ENCODE results near the gene TP53AIP1. TPM values are rescaled to one million over a fixed set of nuclear protein-coding genes. Genes with fewer than 3 reads are reported as not detected.

Gene TP53AIP1
- polyA plus RNA-seq, 3 donors, result 0.03 TPM; not detected in 2

- Histone ChIP-seq H3K4me3 (replicated peaks in 1 of 3; ENCODE audit: low read depth in 2 of 3, low read length in 3 of 3) (no peak overlapping the region), H3K4me1 (ENCODE audit: control insufficient read depth in 1 of 2, insufficient read depth in 2 of 2, low read length in 2 of 2) (peaks cover 7 to 9% of the 10 kb centered on the region in 2 donors), H3K27ac (ENCODE audit: low read depth in 1 of 2, low read length in 2 of 2) (no peak overlapping the region), H3K27me3 (ENCODE audit: control insufficient read depth in 2 of 2, insufficient read depth in 2 of 2, low read length in 2 of 2) (no peaks in the 10 kb centered on the region), H3K4me2 (replicated peaks; ENCODE audit: extremely low read depth, low read length, poor library complexity, severe bottlenecking) (no peak overlapping the region), H3K36me3 (replicated peaks in 1 of 2; ENCODE audit: control insufficient read depth in 1 of 2, insufficient read depth in 2 of 2, low read length in 2 of 2) (no peaks in the 10 kb centered on the region), H3K79me2 (ENCODE audit: insufficient read depth, low read length) (no peaks in the 10 kb centered on the region), H3K9me3 (replicated peaks in 1 of 2; ENCODE audit: control insufficient read depth in 1 of 2, insufficient read depth in 1 of 2, low read length in 2 of 2) (no peaks in the 10 kb centered on the region), H3K9ac (ENCODE audit: insufficient read depth, low read length, poor library complexity, severe bottlenecking) (no peak overlapping the region), H4K20me1 (ENCODE audit: insufficient read depth, low read length) (no peaks in the 10 kb centered on the region), H2AFZ (ENCODE audit: insufficient read depth, low read depth, low read length, poor library complexity, severe bottlenecking) (no peak overlapping the region)
- WGBS (ENCODE audit: insufficient coverage), result 79% methylated on average over 3 of the region's 6 CpGs
- H3K27me3 Mint-ChIP-seq (ENCODE audit: low read depth in 3 of 3), result peaks cover 0 to 1% (median 1%) of the 10 kb centered on the region in 3 donors
- H3K36me3 Mint-ChIP-seq, result no peaks in the 10 kb centered on the region
- no peak overlapping the region for H3K4me3 Mint-ChIP-seq
- intact Hi-C loops (cut with micrococcal nuclease), result no loop called here
- peaks cover 0 to 6% (median 1%) of the 10 kb centered on the region in 7 donors for H3K9me3 Mint-ChIP-seq
- DNase-seq, result no peak
- H3K4me1 Mint-ChIP-seq, result peaks cover 17% of the 10 kb centered on the region
- H3K27ac Mint-ChIP-seq, result no peak overlapping the region
- TF ChIP-seq CTCF (IDR thresholded peaks at IDR 0.05), result no peak
Measured at GRCh38 chr11:128915149-128915521, 27.5 kb downstream of the TP53AIP1 start.

DNA sequence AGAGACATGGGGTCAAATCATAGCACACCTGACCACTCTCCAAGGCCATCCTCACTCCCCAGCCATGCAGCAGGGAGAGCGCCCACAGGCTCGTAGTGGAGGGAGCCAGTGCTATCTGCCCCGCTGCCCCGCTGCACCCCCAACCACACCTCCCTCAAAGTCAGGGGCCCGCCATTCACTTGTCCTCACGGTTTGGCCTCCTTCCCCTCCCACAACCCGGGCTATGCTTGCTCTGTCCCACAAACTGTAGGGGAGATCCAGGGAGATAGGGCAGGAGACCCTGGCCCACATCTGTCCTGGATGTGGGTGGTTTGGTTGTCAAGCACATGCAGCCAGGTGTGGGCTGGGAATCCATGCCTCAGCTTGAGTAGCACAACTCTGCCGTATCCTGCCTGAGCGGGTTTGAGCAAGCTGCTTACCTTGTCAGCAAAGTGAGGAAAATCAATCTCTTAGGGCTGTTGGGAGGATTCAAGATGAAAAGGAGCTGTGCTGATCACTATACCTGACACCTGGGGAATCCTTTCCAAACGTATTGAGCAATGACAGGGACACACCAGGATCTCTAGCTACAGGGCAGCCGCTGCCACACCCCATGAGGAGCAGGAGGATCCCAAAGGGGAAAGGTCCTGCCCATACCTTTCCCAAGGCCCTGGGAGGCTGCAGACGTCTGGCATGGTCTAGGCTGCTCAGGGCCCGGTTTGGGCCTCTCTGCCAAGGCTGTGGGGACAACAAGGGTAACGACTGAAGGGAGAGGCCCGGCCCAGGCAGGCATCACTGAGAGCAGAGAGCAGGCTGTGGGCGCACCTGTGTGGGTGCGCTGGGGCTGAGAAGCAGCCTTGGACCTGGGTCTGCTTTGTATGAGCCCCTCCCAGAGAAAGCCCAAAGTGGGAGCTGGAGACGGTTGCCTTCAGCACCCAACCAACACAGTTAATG is 28.2 kb downstream of the TP53AIP1 start:
- no peaks in the 10 kb centered on the region for H3K9me3 ChIP-seq (replicated peaks in 1 of 2; ENCODE audit: control insufficient read depth in 1 of 2, insufficient read depth in 1 of 2, low read length in 2 of 2)
- 96% methylated on average over 14 of the region's 18 CpGs for WGBS (ENCODE audit: insufficient coverage)
- no peaks in the 10 kb centered on the region for H4K20me1 ChIP-seq (ENCODE audit: insufficient read depth, low read length)
- Mint-ChIP-seq H3K4me1 (peaks cover 18% of the 10 kb centered on the region), H3K4me3 (no peak overlapping the region), H3K27me3 (ENCODE audit: low read depth in 3 of 3) (peaks cover 0 to 1% (median 1%) of the 10 kb centered on the region in 3 donors), H3K27ac (no peak overlapping the region), H3K9me3 (peaks cover 0 to 6% (median 1%) of the 10 kb centered on the region in 7 donors), H3K36me3 (no peaks in the 10 kb centered on the region)
- no peaks in the 10 kb centered on the region for H3K27me3 ChIP-seq (ENCODE audit: control insufficient read depth in 2 of 2, insufficient read depth in 2 of 2, low read length in 2 of 2)
- H3K4me2 ChIP-seq (replicated peaks; ENCODE audit: extremely low read depth, low read length, poor library complexity, severe bottlenecking), result no peak overlapping the region
- no peak overlapping the region for H3K27ac ChIP-seq (ENCODE audit: low read depth in 1 of 2, low read length in 2 of 2)
- no peaks in the 10 kb centered on the region for H3K36me3 ChIP-seq (replicated peaks in 1 of 2; ENCODE audit: control insufficient read depth in 1 of 2, insufficient read depth in 2 of 2, low read length in 2 of 2)
- H3K79me2 ChIP-seq (ENCODE audit: insufficient read depth, low read length), result no peaks in the 10 kb centered on the region
- H3K4me1 ChIP-seq (ENCODE audit: control insufficient read depth in 1 of 2, insufficient read depth in 2 of 2, low read length in 2 of 2), result peaks cover 5 to 7% of the 10 kb centered on the region in 2 donors
- DNase-seq, result no peak
- intact Hi-C loops (cut with micrococcal nuclease), result no loop called here
- H3K4me3 ChIP-seq (replicated peaks in 1 of 3; ENCODE audit: low read depth in 2 of 3, low read length in 3 of 3), result no peak overlapping the region
- TF ChIP-seq CTCF (IDR thresholded peaks at IDR 0.05), result no peak
- no peak overlapping the region for H3K9ac ChIP-seq (ENCODE audit: insufficient read depth, low read length, poor library complexity, severe bottlenecking)
- H2AFZ ChIP-seq (ENCODE audit: insufficient read depth, low read depth, low read length, poor library complexity, severe bottlenecking), result no peak overlapping the region

All from CD14-positive monocyte (primary cell).